Fibroblast of skin of right biceps (primary cell): ENCODE data around the gene MYH7B.

Source experiments
- DNase-seq: peaks from one replicate; pipeline ENCODE4 v3.0.0-alpha.2; 2013

The MYH7B gene

GRCh38 chr20:34945315-34946077, 10.2 kb upstream of the MYH7B start:
- DNase-seq = no peak

- no peak for DNase-seq
These were observed 9.0 kb upstream of the MYH7B start for GRCh38 chr20:34946661-34947060.

- no peak for DNase-seq
These were observed 8.3 kb upstream of the MYH7B start for GRCh38 chr20:34947336-34947735.

- peak; percentile 78 for DNase-seq
These were observed 7.6 kb upstream of the MYH7B start for GRCh38 chr20:34948030-34948429.

- no peak for DNase-seq
These were observed 6.5 kb upstream of the MYH7B start for GRCh38 chr20:34949120-34949519.

- no peak for DNase-seq
These were observed 4.4 kb upstream of the MYH7B start for GRCh38 chr20:34951252-34951651.

- no peak for DNase-seq
These were observed 4.0 kb upstream of the MYH7B start for GRCh38 chr20:34951652-34952051.

GRCh38 chr20:34952671-34953070, 3.0 kb upstream of the MYH7B start:
- DNase-seq = peak; percentile 84

- DNase-seq = no peak
These were observed 1.7 kb upstream of the MYH7B start for GRCh38 chr20:34953960-34954359.

- DNase-seq = peak; percentile 60
These were observed 801 bp upstream of the MYH7B start for GRCh38 chr20:34954904-34955230.

GRCh38 chr20:34956041-34956458, 382 bp downstream of the MYH7B start:
- DNase-seq = no peak

- DNase-seq = no peak
These were observed 1.2 kb downstream of the MYH7B start for GRCh38 chr20:34956751-34957472.

GRCh38 chr20:34964486-34964885, 8.8 kb downstream of the MYH7B start:
- no peak for DNase-seq

GRCh38 chr20:34965051-34965450, 9.4 kb downstream of the MYH7B start:
- DNase-seq = no peak

GRCh38 chr20:34967421-34967820, 11.8 kb downstream of the MYH7B start:
- no peak for DNase-seq

GRCh38 chr20:34968042-34968775, 12.5 kb downstream of the MYH7B start:
- no peak for DNase-seq

- DNase-seq = no peak
These were observed 14.6 kb downstream of the MYH7B start for GRCh38 chr20:34970193-34970840.

- no peak for DNase-seq
These were observed 15.3 kb downstream of the MYH7B start for GRCh38 chr20:34970846-34971560.

- no peak for DNase-seq
These were observed 16.0 kb downstream of the MYH7B start for GRCh38 chr20:34971561-34972235.

GRCh38 chr20:34974246-34974645, 18.6 kb downstream of the MYH7B start:
- no peak for DNase-seq

GRCh38 chr20:34976286-34976685, 20.6 kb downstream of the MYH7B start:
- DNase-seq = no peak
